ENCODE results near the gene XAGE3. TPM values are rescaled to one million over a fixed set of nuclear protein-coding genes. Genes with fewer than 3 reads are reported as not detected.
"Not testable (repeated sequence)": the region's sequence is repeated elsewhere in the genome, so short reads cannot be mapped to it uniquely, and the experiment has no call there.

The XAGE3 gene
- total RNA-seq, result not detected

- ATAC-seq, result no peak
- intact Hi-C loops (cut with DNase I), result no loop called here
- no peak for DNase-seq (ENCODE audit: low spot score)
Observed at GRCh38 chrX:52867610-52868348, at the start of gene XAGE3. TSS of gene XAGE3 (minus strand) at chrX:52868083. CDS start at chrX:52867133, 950 bp downstream.

GRCh38 chrX:52914704-52915103 is 46.8 kb upstream of the XAGE3 start:
- DNase-seq (ENCODE audit: low spot score); intact Hi-C loops (cut with DNase I); ATAC-seq: not testable (repeated sequence)

- DNase-seq (ENCODE audit: low spot score); intact Hi-C loops (cut with DNase I); ATAC-seq: not testable (repeated sequence)
Observed at GRCh38 chrX:52913681-52914080, 45.8 kb upstream of the XAGE3 start.

GRCh38 chrX:52909313-52909969 is 41.6 kb upstream of the XAGE3 start:
- DNase-seq (ENCODE audit: low spot score); ATAC-seq; intact Hi-C loops (cut with DNase I): not testable (repeated sequence)

- intact Hi-C loops (cut with DNase I); ATAC-seq; DNase-seq (ENCODE audit: low spot score): not testable (repeated sequence)
Observed at GRCh38 chrX:52907900-52908299, 40.0 kb upstream of the XAGE3 start.

GRCh38 chrX:52907137-52907536 is 39.3 kb upstream of the XAGE3 start:
- DNase-seq (ENCODE audit: low spot score); ATAC-seq; intact Hi-C loops (cut with DNase I): not testable (repeated sequence)

- intact Hi-C loops (cut with DNase I); DNase-seq (ENCODE audit: low spot score); ATAC-seq: not testable (repeated sequence)
Observed at GRCh38 chrX:52906072-52906471, 38.2 kb upstream of the XAGE3 start.

GRCh38 chrX:52905531-52905930 is 37.6 kb upstream of the XAGE3 start:
- ATAC-seq; intact Hi-C loops (cut with DNase I): not testable (repeated sequence)

GRCh38 chrX:52896855-52897709 is 29.2 kb upstream of the XAGE3 start, which contains the start of gene FAM156B:
TSS of gene FAM156B (plus strand) at chrX:52897330. CDS start at chrX:52907226, 9,896 bp downstream.
- intact Hi-C loops (cut with DNase I); DNase-seq (ENCODE audit: low spot score): not testable (repeated sequence)
- ATAC-seq, result peak; percentile 95

More at GRCh38 chrX:52905531-52905930, 37.6 kb upstream of the XAGE3 start:
- DNase-seq (ENCODE audit: low spot score), result not testable (repeated sequence)

GRCh38 chrX:52896438-52896837 is 28.6 kb upstream of the XAGE3 start:
- DNase-seq (ENCODE audit: low spot score); ATAC-seq; intact Hi-C loops (cut with DNase I): not testable (repeated sequence)

- DNase-seq (ENCODE audit: low spot score); intact Hi-C loops (cut with DNase I); ATAC-seq: not testable (repeated sequence)
Observed at GRCh38 chrX:52888090-52888489, 20.2 kb upstream of the XAGE3 start.

- ATAC-seq; DNase-seq (ENCODE audit: low spot score); intact Hi-C loops (cut with DNase I): not testable (repeated sequence)
Observed at GRCh38 chrX:52887459-52887858, 19.6 kb upstream of the XAGE3 start.

GRCh38 chrX:52876386-52876785 is 8.5 kb upstream of the XAGE3 start:
- DNase-seq (ENCODE audit: low spot score); intact Hi-C loops (cut with DNase I); ATAC-seq: not testable (repeated sequence)

- ATAC-seq; intact Hi-C loops (cut with DNase I); DNase-seq (ENCODE audit: low spot score): not testable (repeated sequence)
Observed at GRCh38 chrX:52875436-52875835, 7.6 kb upstream of the XAGE3 start.

GRCh38 chrX:52874661-52875060 is 6.8 kb upstream of the XAGE3 start:
- intact Hi-C loops (cut with DNase I), result no loop called here
- no peak for ATAC-seq
- no peak for DNase-seq (ENCODE audit: low spot score)

GRCh38 chrX:52873825-52874224 is 5.9 kb upstream of the XAGE3 start:
- DNase-seq (ENCODE audit: low spot score); ATAC-seq; intact Hi-C loops (cut with DNase I): not testable (repeated sequence)

GRCh38 chrX:52870046-52870445 is 2.2 kb upstream of the XAGE3 start:
- DNase-seq (ENCODE audit: low spot score), result no peak
- intact Hi-C loops (cut with DNase I), result no loop called here
- ATAC-seq, result no peak

GRCh38 chrX:52865343-52865998 is 2.4 kb downstream of the XAGE3 start:
- no peak for DNase-seq (ENCODE audit: low spot score)
- no peak for ATAC-seq
- intact Hi-C loops (cut with DNase I), result no loop called here
